Measurements from ENCODE around the gene ACE.

Gene ACE

DNA sequence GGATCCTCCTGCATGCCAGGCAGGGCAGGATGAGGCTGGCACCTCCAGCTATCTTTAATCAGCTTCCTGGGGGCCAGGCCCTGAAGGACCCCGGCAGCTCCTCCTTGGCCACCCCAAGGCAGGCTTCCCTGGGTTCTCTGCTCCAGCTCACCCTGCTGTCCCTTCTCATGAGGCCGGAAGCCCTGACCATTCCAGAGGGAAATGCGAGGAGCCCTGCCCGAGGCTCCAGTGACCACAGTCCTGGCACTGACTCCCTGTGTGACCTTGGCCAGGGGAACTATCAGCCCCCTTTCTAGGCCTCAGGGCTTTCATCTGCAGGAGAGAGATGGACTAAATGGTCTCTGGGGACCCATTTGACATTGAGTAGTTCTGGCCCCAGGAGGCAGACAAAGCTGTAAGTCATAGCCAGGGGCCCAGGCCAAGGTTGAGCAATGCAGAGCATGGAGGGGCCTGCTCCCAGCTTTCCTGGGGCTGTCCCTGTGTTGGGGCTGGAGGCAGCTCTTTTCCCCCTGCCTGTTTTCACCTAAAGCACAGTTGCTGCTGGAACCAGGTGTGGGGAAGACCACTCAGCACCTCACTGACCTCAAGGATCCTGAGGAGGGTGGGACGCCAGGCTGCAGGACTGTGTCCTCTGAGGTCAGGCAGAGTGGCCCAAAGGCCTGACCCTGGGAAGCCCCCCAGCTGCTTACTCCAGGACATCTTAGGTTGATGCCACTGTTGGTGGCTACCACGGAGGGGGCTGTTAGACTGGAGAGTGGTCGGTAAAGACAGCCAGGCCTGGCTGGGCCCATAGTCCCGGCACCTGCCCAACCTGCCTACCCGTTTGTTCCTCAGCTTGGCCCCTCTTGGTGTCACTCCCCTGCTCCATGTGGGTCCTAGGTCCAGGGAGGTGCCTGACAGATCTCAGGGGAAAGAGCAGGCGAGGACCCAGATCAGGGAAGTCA lies 54.4 kb downstream of the ACE start:
- DNase-seq (ENCODE audit: insufficient read length, low spot score) (no peak), FAIRE-seq (no peak)
- no peak for TF ChIP-seq POLR2A (IDR thresholded peaks at IDR 0.05; ENCODE audit: low read depth, low read length)

DNA sequence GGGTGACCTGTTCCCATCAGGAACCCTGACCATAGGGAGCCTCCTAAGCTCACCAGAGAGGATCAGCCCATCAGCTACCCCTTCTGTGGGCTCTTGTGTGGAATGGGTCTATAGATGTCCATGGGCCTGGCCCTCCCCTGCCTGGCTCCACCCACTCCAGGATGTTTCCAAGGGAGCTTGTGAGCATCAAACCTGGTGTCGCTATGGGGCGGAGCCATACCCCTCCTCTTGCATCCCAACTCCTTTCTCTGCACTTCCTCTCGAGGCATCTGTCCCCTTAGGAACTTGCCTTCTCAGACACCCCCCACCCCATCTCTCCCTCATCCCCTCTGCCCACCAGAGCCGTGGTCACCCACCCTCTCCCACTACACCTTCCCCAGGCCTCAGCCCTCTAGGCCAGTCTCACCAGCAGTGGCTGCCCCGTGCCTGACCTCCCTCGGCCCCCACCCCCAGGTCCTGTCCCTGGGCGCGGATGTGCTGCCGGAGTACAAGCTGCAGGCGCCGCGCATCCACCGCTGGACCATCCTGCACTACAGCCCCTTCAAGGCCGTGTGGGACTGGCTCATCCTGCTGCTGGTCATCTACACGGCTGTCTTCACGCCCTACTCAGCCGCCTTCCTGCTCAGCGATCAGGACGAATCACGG lies 56.7 kb downstream of the ACE start:
- no peak for TF ChIP-seq POLR2A (IDR thresholded peaks at IDR 0.05; ENCODE audit: low read depth, low read length)
- DNase-seq (ENCODE audit: insufficient read length, low spot score) (no peak), FAIRE-seq (no peak)

DNA sequence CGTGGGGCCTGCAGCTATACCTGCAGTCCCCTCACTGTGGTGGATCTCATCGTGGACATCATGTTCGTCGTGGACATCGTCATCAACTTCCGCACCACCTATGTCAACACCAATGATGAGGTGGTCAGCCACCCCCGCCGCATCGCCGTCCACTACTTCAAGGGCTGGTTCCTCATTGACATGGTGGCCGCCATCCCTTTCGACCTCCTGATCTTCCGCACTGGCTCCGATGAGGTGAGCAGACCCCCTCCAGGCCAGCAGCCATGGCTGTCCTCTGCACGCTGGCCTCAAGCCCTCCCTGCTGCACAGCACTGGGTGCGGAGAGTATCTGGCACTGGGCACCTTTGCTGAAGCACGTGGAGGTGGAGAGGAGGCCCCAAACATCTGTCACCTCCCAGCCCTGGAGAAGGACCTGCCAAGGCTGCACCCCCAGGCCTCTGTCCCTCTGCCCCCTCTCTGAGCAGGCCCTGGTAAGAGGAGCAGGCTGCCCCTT lies 57.3 kb downstream of the ACE start:
- FAIRE-seq: no peak
- TF ChIP-seq POLR2A (IDR thresholded peaks at IDR 0.05; ENCODE audit: low read depth, low read length): no peak
- DNase-seq (ENCODE audit: insufficient read length, low spot score): no peak

DNA sequence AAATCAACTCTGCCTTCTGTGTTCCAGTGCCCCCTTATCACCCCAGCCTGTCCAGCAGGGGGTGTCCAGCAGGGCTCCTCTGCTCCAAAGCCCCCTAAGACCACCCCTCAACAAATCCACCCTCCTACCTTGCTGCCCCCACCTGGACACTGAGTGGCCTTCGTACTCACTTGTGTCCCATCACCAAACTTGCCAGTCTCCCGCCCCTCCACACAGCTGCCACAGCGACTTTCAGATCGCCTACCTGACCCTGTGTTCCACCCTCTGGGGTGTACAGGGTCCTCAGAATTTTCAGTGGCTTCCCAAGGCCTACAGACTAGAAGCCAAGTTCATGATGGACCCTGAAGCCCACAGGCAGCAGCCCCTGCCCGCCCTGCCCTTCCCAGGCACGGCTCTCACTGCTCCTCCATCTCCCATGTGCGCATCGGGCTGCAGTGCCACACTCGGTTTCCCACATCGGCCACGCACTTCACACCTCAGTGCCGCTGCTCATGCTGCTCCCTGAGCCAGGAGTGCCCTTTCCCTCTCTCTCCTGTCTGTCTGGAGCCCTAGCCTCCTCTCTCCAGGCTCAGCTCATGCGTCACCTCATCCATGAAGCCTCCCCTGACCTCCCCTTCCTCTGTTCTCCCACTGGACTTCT lies 58.1 kb downstream of the ACE start:
- DNase-seq (ENCODE audit: insufficient read length, low spot score): no peak
- no peak for TF ChIP-seq POLR2A (IDR thresholded peaks at IDR 0.05; ENCODE audit: low read depth, low read length)
- no peak for FAIRE-seq

DNA sequence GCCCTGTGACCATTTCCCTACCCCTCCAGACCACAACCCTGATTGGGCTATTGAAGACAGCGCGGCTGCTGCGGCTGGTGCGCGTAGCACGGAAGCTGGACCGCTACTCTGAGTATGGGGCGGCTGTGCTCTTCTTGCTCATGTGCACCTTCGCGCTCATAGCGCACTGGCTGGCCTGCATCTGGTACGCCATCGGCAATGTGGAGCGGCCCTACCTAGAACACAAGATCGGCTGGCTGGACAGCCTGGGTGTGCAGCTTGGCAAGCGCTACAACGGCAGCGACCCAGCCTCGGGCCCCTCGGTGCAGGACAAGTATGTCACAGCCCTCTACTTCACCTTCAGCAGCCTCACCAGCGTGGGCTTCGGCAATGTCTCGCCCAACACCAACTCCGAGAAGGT lies 58.8 kb downstream of the ACE start:
- FAIRE-seq: no peak
- TF ChIP-seq POLR2A (IDR thresholded peaks at IDR 0.05; ENCODE audit: low read depth, low read length): no peak

DNA sequence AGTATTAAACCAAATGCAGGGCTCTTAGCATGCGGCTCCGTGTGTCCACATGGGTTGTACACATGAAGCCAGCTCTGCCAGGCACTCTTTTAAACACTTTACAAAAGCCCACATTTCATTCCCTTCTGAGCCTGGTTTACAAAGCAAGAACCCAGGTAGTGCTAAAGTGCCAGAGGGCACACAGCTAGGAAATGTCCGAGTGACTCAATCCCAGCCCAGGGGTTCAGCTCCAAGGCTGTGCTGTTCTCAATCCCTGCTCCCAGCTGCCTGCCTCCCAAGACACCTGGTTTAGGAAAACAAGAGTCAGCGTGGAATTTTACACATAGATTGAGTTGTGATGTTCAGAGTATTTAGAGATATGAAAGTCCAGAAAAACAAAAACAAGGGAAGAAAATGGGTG lies 60.1 kb downstream of the ACE start:
- no peak for DNase-seq (ENCODE audit: insufficient read length, low spot score)
- FAIRE-seq: no peak

More for the DNA sequence above, 58.8 kb downstream of the ACE start:
- DNase-seq (ENCODE audit: insufficient read length, low spot score): no peak

DNA sequence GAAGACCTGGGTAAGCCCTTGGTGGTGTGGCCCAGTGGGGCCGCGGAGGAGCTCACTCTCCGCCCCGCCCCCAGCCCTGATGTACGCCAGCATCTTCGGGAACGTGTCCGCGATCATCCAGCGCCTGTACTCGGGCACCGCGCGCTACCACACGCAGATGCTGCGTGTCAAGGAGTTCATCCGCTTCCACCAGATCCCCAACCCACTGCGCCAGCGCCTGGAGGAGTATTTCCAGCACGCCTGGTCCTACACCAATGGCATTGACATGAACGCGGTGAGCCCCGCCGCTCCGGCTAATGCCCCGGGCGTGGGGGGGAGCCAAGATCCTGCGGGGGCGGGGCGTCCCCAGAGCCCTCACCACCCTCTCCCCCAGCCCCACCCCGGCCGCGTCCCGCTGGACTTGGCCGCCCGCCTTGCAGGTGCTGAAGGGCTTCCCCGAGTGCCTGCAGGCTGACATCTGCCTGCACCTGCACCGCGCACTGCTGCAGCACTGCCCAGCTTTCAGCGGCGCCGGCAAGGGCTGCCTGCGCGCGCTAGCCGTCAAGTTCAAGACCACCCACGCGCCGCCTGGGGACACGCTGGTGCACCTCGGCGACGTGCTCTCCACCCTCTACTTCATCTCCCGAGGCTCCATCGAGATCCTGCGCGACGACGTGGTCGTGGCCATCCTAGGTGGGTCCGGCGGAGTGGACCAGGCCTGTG lies 61.3 kb downstream of the ACE start:
- FAIRE-seq (no peak), DNase-seq (ENCODE audit: insufficient read length, low spot score) (no peak)
- no peak for TF ChIP-seq POLR2A (IDR thresholded peaks at IDR 0.05; ENCODE audit: low read depth, low read length)

More for the DNA sequence above, 60.1 kb downstream of the ACE start:
- TF ChIP-seq POLR2A (IDR thresholded peaks at IDR 0.05; ENCODE audit: low read depth, low read length): no peak

DNA sequence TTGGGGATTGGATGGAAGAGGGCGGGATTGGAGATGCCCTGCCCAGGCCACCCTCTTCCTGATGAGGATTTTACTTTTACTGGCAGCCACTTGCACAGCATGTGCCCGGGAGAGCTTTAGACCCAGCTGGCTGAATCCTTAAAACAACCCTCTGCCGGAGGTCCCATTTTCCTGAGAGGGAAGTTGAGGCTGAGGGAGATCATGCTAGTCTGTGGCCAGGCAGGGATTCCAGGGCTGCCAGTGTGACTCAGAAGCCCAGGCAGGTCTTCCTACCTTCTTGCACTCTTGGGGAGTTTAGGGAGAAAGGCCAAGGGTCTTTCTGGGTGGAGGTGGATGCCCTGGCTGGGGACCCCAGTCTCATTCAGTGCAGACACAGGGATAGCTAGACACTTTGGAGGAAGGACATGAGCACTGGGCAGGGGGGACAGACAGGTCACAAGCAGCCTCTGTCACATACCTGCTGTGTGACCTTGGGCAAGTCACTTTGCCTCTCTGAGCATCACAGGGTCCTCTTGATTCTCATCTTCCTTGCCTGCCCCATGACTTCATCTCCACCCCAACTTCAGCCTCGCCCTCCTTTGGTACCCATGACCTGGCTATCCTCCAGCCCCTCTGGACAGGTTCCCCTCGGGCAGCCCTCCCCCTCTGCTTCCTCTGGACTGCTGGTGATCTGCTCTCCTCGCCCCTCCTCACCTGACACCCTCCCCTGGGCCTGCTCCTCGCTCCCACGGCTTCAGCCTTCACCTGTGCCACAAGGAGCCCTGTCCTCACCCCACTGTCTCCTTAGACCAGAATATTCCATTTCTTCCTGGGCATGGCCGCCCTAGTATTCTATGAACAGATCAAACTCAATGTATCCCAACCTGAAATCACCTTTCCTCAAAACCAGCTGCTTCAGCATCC lies 62.1 kb downstream of the ACE start:
- no peak for FAIRE-seq
- TF ChIP-seq POLR2A (IDR thresholded peaks at IDR 0.05; ENCODE audit: low read depth, low read length): no peak
- DNase-seq (ENCODE audit: insufficient read length, low spot score): no peak

DNA sequence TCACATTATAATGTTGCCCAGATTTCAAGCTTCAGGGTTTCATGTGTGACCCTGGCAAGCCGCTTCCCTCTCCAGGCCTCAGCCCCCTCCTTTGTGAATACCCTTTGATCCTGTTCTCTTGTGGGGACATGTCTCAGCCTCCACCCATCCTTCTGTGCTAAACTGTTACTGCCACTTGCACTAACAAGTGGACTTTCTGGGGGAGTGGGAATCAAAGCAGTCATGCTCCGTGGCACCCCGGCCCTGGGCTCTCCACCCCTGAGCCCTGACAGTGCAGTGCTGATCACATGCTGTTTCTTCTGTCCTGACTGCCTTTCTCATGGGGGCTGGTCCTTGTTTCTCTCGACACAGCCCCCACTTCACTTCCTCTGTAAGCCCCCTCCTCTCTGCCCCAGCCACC lies 63.7 kb downstream of the ACE start:
- no peak for TF ChIP-seq POLR2A (IDR thresholded peaks at IDR 0.05; ENCODE audit: low read depth, low read length)
- DNase-seq (ENCODE audit: insufficient read length, low spot score) (no peak), FAIRE-seq (no peak)

DNA sequence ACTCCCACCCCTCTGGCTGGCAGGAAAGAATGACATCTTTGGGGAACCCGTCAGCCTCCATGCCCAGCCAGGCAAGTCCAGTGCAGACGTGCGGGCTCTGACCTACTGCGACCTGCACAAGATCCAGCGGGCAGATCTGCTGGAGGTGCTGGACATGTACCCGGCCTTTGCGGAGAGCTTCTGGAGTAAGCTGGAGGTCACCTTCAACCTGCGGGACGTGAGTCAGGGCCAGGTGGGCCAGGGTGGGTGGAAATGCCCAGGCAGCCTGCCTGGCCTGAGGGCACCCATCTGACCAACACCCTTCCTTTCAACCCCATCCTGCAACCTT lies 65.3 kb downstream of the ACE start:
- no peak for TF ChIP-seq POLR2A (IDR thresholded peaks at IDR 0.05; ENCODE audit: low read depth, low read length)
- no peak for FAIRE-seq
- DNase-seq (ENCODE audit: insufficient read length, low spot score): no peak

DNA sequence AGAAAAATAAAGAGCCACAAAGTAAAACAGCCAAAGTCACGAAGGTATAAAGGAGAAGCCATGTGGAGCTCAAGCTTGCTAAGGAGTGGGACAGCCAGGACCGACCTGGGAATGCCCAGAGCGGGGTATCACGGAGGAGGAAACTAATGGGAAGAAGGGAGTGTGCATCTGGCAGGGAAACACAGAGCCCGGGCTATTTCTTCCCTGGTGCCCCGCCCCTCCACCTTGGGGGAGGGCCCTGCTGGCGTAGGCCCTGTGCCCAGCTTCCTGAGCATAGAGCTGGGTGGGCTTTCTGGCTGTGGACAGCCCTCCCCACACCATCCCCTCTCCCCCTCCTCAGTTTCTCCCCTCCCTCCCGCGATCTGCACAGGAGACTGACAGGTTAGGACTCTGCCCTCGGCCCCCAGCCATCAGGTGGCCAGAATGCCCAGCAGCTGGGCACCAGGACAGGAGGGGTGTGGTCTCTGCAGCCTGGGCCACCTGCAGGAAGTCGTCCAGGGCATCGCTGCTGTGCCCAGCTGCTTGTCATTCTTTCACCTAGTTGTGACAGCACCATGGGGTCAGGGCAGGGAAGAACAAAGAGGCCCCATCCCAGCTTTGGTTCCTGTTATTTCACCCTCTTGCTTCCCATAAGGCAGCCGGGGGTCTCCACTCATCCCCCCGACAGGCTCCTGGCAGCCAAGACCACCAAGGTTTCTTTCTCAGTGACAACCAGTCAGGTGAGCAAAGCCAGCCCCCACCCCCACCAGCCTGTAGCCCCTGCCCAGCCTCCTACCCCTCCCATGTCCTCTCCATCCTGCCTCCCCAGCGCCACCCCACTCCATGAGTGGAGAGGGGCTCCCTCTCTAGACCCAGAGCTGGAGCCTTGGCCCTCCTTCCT lies 66.3 kb downstream of the ACE start:
- DNase-seq (ENCODE audit: insufficient read length, low spot score): no peak
- FAIRE-seq: no peak
- TF ChIP-seq POLR2A (IDR thresholded peaks at IDR 0.05; ENCODE audit: low read depth, low read length): no peak

DNA sequence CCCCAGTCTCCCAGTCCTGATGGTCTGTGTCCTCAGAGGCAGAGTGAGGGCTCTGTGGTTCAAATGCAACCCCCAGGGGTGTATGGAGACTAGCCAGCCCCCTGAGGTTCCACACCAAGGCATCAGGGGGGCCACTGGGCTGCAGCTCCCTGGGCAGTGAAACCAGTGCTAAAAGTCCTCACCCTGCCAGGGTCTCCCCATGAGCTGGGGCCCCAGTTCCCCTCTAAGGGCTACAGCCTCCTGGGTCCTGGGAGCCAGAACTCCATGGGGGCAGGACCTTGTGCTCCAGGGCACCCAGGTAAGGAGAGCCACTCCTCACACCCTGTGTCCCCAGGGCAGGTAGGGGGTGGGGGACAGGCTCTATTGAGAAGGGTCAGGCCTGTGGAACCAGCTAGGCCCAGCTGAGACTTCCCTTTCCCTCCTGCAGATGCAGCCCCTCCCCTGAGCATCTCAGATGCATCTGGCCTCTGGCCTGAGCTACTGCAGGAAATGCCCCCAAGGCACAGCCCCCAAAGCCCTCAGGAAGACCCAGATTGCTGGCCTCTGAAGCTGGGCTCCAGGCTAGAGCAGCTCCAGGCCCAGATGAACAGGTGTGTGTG lies 67.1 kb downstream of the ACE start:
- TF ChIP-seq POLR2A (IDR thresholded peaks at IDR 0.05; ENCODE audit: low read depth, low read length): no peak
- FAIRE-seq (no peak), DNase-seq (ENCODE audit: insufficient read length, low spot score) (no peak)
